Activated CD4-positive, alpha-beta T cell treated with anti-CD3 and anti-CD28 coated beads, Interleukin-2, amount 50 U/mL, for 4 hours (primary cell): ENCODE results near the gene DOCK8.
A peak's percentile ranks its signal among the peaks of the same experiment; 100 is the strongest.

Source experiments
- DNase-seq, 2 experiments: peaks; one replicate each; pipeline ENCODE4 v3.0.0-alpha.2; 2020

The DOCK8 gene

DNA sequence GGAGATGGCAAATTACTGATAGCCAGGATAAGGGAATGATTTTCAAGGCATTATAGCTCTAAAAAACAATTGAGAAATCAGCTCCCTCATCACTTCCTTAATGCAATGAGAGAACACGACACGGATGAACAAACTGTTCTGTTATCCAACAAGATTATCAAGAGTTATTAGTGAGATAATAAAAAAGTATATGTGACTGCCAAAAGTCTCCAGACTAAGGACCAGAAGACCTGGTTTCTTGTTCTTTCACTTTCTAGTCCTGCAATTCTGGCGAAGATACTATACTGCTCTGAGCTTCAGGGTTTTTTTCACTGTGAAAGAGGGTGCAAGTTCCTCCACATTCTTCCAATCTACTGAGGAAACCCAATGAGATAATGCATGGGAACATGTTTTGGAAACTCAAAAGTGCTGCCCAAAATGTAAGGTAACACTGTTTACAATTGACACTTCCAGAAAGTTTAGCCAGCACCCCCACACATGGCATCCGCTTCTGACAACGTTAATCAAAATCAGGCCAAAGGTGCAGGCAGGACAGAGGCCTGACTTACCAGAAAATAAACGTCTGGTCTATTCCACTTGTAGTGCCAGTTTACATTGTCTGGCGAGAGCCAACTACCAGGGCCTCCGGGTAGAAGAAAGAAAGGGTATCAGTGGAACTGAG is 254.2 kb downstream of the DOCK8 start:
- DNase-seq, result no peak

GRCh38 chr9:469672-470551 is 255.2 kb downstream of the DOCK8 start:
- peak; percentile 81 to 85 for DNase-seq

DNA sequence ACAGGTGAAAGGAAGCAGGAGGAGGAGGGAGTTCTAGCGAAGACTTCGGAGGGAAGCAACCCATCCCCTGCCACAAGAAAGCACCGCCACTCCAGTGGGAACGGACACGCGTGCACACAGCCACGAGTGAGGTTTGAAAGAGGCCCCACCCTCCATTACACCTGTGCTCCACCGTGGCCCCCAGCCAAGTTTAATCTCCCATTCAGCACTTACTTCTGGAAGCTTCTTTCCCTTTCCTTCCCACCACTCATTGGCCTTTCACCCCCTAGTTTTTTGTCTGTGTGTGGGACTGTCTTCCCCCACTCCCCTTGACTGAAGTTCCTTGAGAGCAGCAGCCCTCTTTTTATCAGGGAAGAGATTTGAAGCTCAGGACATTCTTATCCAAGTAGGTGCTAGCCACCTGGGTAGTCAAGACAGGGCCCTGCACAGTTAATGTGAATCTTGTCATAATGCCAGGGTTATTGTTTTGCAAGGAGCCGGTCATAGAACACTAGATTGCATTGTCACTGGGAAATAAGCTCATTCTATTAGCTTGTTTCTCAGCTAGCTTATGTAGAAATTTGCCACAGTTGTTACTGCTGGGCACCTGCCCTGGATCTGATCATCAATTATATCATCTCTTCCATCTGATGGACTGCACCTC is 256.0 kb downstream of the DOCK8 start:
- DNase-seq, result peak in 1 of 2 experiments; percentile 3

GRCh38 chr9:471320-471719 is 256.7 kb downstream of the DOCK8 start:
- DNase-seq, result no peak

DNA sequence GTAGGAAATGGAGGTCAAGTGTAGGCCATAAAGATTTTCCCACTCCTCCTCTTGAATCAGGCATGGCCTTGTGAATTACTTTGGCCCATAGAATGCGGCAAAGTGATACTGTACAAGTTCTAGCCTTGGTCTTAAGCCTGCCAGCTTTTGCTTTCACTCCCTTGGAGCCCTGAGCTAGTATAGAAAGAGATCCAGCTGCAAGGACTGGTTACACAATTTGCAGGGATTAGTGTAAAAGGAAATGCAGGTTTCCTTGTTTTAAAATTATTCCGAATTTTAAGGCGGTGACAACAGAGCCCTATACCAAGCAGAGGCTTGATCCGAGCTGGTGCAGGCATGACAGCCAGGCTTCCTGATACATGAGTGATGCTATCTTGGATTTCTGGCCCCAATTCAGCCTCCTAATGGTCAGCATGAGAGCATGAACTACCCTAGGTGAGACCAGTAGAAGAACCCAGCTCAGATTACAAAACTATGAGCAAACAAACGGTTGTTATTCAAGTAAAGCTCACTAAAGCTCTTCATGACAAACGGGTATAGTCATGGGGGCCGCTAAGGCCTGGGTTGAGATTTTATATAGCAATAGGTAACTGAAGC is 257.9 kb downstream of the DOCK8 start:
- DNase-seq, result no peak

- no peak for DNase-seq
Measured at GRCh38 chr9:477193-477592, 262.5 kb downstream of the DOCK8 start.

DNA sequence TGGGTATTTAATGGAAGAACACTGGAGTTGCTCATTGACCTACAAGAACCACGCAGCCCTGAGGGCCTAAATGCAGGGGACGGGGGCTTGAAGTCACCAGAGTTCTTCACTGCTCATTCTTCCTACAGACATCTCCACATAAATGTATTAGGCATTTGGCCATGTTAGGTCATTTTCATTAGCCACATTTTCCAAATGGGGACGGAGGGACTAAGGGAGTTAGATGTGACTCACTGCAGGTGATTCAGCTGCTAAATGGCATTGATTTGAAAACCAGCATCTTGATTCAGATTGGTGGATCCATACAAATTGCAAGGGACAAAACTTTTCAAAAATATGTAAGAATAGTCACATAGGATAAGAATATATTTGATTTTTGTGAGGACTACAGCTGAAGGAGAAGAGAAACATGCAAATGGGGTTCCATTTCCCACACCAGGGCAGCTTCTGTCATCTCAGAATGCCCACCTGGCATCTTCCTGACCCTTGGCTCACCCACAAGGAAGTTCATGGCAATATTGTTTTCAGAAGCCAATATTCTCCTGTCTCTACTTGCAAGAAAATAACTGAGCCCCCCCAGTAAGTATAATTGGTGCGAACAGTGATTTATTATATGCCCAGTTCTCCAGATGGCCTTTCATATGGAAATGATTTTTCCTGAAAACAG is 264.8 kb downstream of the DOCK8 start:
- DNase-seq, result no peak

DNA sequence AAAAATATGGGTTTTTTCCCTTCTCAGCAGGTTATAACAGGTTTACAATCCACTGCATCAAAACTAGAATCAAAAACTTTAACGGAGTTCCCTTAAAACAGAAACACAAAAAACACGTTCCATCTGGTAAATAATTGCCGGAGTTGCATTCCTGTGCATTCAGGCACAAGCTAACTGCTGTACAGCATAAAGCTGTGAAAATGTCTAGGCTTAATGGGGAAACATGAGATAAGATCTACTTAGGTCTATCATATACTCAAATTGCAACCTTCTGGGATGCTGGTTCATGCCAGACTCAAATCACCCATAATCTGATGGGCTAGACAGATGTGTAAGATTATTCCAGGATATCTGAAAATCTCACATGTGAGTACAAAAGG is 265.3 kb downstream of the DOCK8 start:
- no peak for DNase-seq

DNA sequence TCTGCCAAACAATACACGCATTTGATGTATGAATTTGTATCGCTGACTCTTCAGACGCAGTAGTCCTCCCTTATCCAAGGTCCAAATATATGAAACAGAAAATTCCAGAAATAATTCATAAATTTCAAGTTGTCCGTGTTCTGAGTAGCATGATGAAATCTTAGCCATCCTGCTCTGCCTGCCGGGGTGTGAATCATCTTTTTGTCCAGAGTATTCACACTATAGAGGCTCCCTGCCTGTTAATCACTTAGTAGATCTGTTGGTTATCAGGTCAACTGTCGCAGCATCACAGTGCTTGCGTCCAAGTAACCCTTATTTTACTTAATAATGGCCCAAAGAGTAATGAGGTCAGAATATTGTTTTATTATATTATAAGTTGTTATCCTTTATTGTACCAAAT is 268.1 kb downstream of the DOCK8 start:
- DNase-seq, result no peak

- DNase-seq, result no peak
Measured at GRCh38 chr9:486156-486555, 271.5 kb downstream of the DOCK8 start.

DNA sequence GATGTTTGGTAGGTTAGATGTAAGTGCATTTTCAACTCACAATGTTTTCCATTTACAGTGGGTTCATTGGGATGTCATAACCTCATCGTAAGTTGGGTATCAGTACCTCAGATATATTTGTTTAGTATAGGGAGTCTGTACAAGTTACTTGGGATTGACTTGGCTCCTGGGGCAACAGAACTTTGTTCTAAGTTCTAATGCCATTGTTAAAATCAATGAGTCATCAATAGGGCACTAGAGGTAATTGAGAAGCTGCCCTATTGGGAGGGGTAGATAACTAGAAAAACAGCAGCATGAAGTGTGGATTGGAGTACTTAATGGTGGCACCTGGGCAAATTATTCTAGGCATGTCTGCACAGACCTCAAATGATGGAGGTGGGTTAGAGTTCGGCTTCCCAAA is 272.8 kb downstream of the DOCK8 start:
- DNase-seq, result no peak

DNA sequence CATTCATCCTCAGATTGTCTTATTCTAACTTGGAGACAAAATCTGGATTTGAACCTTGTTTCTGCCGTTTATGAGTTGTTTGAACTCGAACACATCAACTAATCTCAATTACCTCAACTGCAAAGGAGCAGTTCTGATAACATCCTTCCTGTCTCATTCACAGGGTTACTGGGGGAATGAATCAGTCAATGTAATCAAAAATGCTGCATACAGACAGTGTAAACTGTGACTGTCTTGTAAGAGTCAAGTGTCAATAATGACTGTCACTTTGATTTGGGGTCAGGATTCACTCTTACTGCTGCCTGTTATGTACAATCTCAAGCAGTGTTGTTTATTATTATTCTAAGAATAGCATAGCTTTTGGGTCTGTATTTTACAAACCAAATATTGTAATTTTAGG is 273.8 kb downstream of the DOCK8 start:
- no peak for DNase-seq

DNA sequence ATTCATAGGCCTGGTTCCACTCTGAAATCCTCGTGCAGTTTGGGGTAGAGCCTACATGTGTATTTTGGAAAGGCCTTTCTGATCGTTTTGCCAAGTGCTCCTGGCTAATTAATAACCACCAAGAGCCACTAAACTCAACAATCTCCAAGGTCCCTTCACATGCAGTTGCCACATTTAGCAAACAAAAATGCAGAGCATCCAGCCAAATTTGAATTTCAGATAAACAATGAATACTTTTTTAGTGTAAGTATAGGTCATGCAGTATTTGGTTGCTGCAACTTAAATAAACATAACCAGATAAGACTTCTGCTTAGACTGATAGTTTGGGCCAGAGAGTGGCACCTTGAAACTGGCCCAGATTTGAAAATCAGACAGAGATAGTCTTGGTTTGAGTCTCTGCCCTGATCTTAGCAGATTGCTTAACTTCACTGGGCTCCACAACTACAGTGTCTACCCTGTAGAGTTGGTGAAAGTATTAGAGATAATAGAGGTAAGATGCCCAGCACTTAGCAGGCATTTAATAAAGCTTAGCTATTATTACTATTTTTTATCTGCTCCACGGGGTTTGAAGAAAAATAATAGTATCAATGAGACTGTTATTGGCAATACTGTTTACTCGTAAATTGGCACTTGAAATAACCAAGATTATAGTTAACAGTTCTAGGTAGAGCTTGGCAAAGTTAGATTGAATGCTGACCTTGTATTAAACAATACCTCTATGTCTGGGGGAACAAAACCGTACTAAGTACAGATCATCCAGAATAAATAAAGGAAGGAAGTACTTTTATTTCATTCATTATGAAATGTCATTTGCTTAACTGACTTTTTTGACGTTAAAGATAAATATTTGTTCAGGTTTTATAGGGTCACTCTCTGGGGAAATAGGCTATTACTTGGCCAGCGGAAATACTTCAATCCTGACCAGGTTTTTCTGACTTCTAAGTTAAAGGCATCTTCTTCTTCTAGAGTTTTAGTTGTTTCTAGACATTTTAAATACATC is 274.8 kb downstream of the DOCK8 start:
- no peak for DNase-seq

DNA sequence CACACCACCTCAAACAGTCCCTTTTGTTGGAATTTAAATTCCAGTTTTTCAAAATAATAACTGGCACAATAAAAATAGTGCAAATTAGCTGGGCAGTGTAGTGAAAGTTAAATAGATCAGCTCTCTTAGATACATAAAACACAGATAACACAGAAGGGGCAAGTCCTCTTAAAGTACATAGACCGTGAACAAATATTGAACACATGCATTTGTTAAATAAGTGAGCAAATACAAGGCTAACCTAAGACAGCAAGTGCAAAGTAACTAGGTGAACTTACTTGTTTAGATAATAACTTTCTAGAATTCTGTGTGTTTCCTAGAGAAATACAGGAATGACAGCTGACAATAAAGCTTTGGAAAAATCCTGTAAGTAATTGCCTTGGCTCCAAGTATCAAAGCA is 280.1 kb downstream of the DOCK8 start:
- DNase-seq, result no peak

- DNase-seq, result no peak
Measured at GRCh38 chr9:495739-496138, 281.1 kb downstream of the DOCK8 start.

- DNase-seq, result no peak
Measured at GRCh38 chr9:503326-503725, 288.7 kb downstream of the DOCK8 start.

DNA sequence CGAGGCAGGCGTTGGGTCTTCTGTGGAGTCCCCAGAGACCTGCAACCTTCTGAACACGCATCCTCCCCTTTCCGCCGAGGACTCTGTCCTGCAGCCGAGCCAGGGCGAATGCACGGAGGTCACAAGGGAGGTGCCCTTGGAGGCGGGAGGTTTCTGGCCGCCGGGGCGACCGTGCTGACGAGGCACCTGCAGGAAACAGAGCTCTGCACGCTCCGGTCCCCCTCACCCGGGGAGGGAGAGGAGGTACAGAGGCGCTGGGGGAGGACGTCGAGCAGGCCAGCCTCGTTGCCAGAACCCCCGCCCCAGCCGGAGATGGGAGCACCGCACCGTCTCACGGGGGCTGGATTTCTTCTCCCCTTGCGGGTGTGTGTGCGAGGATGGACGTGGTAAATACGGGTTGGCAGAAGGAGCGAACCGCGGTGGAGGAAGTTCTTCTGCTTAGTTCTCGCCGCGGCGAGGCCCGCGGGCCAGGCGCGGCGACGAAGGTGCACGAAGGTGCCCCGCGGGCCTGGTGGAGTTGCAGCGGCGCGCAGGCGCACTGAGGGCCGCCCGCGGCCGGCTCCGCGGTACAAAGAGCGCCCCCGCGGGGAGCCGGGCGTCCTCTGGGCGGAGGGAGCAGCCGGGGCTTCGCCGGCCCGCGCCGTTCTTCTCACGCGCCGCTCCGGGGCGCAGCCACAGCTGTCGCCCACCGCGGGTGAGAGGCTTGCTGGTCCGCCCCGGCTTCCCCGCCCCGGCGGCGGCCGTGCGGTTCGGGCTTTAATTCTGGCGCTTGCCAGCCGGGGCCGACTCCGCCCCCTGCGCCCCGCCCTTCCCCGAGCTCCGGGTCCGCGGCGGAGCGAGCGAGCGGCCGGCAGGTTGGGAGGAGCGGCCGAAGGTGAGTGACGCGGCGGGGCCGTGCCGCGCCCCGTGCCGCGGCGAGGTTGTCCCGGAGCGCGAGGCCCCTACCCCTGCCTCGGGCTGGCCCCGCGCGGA is 289.5 kb downstream of the DOCK8 start, which contains the start of gene KANK1:
TSS of gene KANK1 (plus strand) at position 815 of the 972 bp plus-strand sequence.
- peak; percentile 64 to 71 for DNase-seq

DNA sequence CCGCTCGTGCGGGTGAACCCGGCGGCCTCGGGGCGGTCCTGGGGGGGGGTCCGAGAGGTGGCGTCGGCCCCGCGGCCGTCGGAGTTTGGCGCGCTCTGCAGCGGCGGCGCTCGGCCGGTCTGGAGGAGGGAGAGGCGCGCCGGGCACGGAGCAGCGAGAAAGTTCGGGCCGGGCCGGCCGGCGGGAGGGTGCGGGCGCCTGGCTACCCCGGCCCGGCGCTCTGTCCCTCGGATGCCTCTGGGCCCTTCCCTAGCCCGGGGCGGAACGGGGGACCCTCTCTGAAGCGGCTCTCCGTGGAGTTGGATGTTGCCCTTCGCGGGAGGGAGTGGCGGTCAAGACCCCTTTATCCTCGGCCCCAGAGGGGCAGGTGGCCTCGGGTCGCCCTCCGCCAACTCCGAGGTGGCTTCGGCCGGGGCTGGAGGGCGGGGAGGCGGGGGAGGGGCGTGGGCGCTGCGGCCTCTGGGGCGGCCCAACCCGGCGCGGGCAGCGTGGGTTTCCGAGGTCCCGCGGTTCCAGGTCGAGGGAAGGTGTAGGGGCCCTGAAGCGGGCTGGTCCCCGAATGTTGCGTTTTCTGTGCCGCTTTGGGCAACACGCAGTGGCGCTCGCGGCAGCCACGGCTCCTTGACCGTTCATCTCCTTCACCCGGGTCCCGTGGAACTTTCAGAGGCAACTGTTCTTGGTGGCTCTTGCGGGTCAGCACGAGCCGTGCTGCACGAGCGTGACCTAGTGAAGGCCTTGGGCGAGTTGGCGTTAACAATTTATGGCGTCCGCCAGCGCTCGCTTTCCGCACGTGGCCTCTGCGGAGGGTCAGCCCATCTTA is 290.5 kb downstream of the DOCK8 start:
- no peak for DNase-seq

- no peak for DNase-seq
Measured at GRCh38 chr9:505741-506059, 291.0 kb downstream of the DOCK8 start.

DNA sequence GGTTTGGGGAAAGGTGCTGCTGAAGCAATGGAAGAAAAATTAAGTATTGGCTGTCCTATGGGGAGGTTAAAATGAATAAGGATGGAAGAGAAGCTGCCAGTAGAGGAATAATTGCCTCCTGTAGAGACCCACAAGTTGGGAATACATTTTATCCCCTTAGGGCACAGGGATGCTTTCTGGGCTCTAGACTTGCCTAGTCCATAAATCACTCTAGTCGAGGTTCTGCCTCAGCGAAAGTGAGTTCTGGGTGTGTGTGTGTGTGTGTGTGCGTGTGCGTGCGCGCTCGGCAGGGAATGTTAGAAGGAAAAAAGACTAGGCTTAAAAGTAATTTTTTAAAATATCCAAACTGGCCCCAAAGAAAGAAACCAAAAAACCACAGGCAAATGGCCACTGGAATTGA is 291.6 kb downstream of the DOCK8 start:
- no peak for DNase-seq
